ENCODE results near the gene EPHB1.

Gene EPHB1

DNA sequence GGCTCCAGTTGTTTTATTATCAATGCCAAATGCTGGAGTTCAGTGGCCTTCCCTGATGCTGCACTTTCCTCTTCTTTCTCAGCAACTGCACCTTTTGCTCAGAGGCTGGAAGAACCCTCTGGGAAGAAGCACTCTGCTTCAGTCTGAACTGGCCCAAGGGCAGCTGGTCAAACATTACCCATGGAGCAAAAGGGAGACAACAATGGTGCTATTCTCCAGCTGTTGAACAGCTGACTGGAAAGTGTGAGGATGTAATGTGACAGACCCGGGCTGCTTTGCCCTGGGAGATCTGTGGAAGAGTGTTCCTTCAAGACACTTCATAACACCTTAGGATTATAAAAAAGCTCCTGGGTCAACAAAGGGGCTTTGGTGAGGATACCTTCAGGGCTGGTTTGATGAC, 84.9 kb downstream of the EPHB1 start:
- no peak overlapping the region for H3K27ac ChIP-seq

GRCh38 chr3:134880431-134880830, 85.4 kb downstream of the EPHB1 start:
- Histone ChIP-seq H3K36me3 (no peaks in the 10 kb centered on the region), H3K27me3 (ENCODE audit: insufficient read depth, low read depth, severe bottlenecking) (no peaks in the 10 kb centered on the region), H3K4me3 (ENCODE audit: low read depth, low read length) (no peak overlapping the region)

More for the DNA sequence above, 84.9 kb downstream of the EPHB1 start:
- Histone ChIP-seq H3K36me3 (no peaks in the 10 kb centered on the region), H3K27me3 (ENCODE audit: insufficient read depth, low read depth, severe bottlenecking) (no peaks in the 10 kb centered on the region), H3K4me3 (ENCODE audit: low read depth, low read length) (no peak overlapping the region), H3K9me3 (ENCODE audit: severe bottlenecking) (no peaks in the 10 kb centered on the region)
- no peak for TF ChIP-seq CTCF (IDR thresholded peaks at IDR 0.05; ENCODE audit: low read depth, low read length)
- no peak for DNase-seq

GRCh38 chr3:134881305-134881704, 86.2 kb downstream of the EPHB1 start:
- no peak for TF ChIP-seq CTCF (IDR thresholded peaks at IDR 0.05; ENCODE audit: low read depth, low read length)
- no peak for DNase-seq
- H3K27me3 ChIP-seq (ENCODE audit: insufficient read depth, low read depth, severe bottlenecking) = no peaks in the 10 kb centered on the region
- H3K4me3 ChIP-seq (ENCODE audit: low read depth, low read length) = no peak overlapping the region
- H3K27ac ChIP-seq = no peak overlapping the region
- H3K9me3 ChIP-seq (ENCODE audit: severe bottlenecking) = no peaks in the 10 kb centered on the region
- H3K36me3 ChIP-seq = no peaks in the 10 kb centered on the region

More at GRCh38 chr3:134880431-134880830, 85.4 kb downstream of the EPHB1 start:
- TF ChIP-seq CTCF (IDR thresholded peaks at IDR 0.05; ENCODE audit: low read depth, low read length) = no peak
- no peak for DNase-seq
- no peak overlapping the region for H3K27ac ChIP-seq
- H3K9me3 ChIP-seq (ENCODE audit: severe bottlenecking) = no peaks in the 10 kb centered on the region

- TF ChIP-seq CTCF (IDR thresholded peaks at IDR 0.05; ENCODE audit: low read depth, low read length) = no peak
- Histone ChIP-seq H3K4me3 (ENCODE audit: low read depth, low read length) (no peak overlapping the region), H3K27ac (no peak overlapping the region), H3K36me3 (no peaks in the 10 kb centered on the region), H3K9me3 (ENCODE audit: severe bottlenecking) (no peaks in the 10 kb centered on the region), H3K27me3 (ENCODE audit: insufficient read depth, low read depth, severe bottlenecking) (no peaks in the 10 kb centered on the region)
- DNase-seq = no peak
Measured at GRCh38 chr3:134883697-134884385, 88.8 kb downstream of the EPHB1 start.

DNA sequence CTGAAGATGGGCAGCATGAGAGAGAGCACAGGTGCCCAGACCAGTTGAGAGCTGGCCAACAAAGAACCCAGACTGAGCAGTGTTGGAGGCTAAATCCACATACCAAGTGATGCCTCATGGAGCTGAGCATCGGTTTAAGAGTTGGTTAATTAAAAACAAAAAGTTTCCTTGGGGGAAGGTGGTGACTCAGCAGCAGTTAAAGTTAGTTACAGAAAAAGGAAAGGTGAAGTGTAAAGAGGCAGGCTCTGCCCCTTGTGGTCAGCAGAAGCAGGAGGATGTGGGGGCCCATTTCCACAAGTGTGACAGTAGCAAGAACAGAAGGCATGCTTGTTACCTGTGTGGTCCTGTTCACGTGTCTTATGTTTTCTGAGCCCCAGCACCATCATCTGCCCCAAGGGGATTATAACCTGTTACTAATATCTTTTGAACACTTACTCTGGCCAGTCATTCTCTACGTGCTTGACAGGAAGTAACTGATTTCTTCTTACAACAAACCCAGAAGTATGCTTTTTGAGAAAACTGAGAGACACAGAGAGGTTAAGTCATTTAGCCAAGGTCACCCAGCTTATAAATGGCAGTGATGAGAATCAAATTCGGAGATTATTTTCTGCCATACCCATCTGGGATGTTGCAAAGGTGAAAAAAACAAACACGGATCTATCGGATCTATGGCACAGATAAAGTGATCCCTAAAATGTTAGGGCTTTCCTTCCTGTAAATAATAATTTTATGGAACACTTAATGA, 91.0 kb downstream of the EPHB1 start:
- Histone ChIP-seq H3K9me3 (ENCODE audit: severe bottlenecking) (no peaks in the 10 kb centered on the region), H3K27me3 (ENCODE audit: insufficient read depth, low read depth, severe bottlenecking) (no peaks in the 10 kb centered on the region), H3K4me3 (ENCODE audit: low read depth, low read length) (no peak overlapping the region), H3K27ac (no peak overlapping the region), H3K36me3 (no peaks in the 10 kb centered on the region)
- peak; percentile 44 for TF ChIP-seq CTCF (IDR thresholded peaks at IDR 0.05; ENCODE audit: low read depth, low read length)
- DNase-seq = no peak

All from WERI-Rb-1 (cell line).